ENCODE data around the gene KCNAB1.

Gene KCNAB1

DNA sequence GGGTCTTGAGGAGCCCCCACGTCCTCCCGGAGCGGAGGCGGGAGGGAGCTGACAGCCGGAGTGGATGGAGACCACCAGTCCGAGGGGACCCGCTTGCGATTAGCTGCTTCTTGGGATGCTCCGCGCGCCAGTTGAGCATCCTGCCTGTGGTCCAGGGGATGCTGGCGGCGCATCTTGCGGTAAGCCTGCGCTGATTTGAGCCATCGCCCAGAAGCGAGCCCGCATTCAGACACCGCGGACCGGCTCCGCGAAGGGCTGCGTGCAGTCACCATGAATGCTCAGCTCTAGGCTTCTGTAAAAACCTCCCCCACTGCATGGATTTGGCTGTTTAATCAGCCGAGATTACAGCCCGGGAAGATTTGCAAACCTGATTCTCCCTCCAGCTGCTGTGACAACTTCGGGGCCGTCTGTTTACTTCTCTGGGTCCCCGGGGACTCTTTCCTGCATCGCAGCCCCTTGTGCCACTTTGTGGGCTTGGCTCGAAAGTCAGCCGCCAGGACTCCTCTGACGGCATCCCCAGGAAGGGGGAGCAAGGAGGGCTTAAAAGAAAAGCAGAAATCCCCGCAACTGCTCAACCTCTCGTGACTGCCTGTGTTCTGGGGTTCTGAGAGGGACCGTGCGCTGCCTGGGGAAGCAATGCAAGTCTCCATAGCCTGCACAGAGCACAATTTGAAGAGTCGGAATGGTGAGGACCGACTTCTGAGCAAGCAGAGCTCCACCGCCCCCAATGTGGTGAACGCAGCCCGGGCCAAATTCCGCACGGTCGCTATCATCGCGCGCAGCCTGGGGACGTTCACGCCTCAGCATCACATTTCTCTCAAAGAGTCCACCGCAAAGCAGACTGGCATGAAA, 171.1 kb downstream of the KCNAB1 start:
- DNase-seq (ENCODE audit: low read depth, low spot score) = no peak
- H3K4me3 ChIP-seq (ENCODE audit: low read depth, low read length) = peak overlapping the region; percentile 26
- in situ Hi-C loops (cut with HindIII; ENCODE audit: low sequenced_read_pairs) = no loop called here
- TF ChIP-seq CTCF (IDR thresholded peaks at IDR 0.05; ENCODE audit: low read depth, low read length) = no peak

DNA sequence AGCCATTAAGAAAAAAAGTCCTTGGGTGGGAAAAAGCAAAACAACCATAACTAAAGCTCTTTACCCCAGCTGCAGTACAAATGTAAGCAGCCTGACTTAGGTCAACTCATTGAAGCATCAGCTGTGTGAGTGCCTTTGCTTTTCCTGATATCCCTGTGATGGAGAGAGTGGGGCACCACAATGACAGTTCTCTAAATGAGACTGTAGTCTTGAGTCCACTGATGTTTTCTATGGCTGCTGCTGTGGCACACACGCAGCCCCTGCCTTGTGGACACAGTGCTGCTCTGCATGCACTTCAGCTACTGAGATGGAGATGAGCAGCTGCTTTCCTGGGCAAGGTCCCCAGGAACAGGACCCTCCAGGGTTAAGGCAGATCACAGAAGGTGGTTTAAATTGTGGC, 173.2 kb downstream of the KCNAB1 start:
- no peak overlapping the region for H3K4me3 ChIP-seq (ENCODE audit: low read depth, low read length)
- no peak for DNase-seq (ENCODE audit: low read depth, low spot score)
- no peak for TF ChIP-seq CTCF (IDR thresholded peaks at IDR 0.05; ENCODE audit: low read depth, low read length)
- in situ Hi-C loops (cut with HindIII; ENCODE audit: low sequenced_read_pairs) = no loop called here

DNA sequence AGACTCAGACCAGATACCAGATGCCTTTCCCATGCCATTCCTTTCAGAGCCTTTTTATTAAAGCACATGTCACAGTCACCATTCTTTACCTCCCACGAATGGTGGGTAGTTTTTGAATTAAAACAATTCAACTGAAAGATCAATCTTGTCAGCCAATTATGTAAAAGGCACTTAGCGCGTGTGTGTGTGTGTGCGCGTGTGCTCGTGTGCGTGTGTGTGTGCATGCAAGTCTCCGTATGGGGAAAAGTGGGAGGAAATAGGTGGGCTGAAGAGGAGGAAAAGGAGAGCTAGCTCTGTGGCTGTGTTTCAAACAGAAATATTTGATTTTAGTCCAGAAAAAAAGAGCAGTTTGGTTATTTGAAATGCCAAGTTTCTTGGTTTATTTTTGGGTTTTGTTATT, 177.2 kb downstream of the KCNAB1 start:
- no peak overlapping the region for H3K4me3 ChIP-seq (ENCODE audit: low read depth, low read length)
- no peak for TF ChIP-seq CTCF (IDR thresholded peaks at IDR 0.05; ENCODE audit: low read depth, low read length)
- in situ Hi-C loops (cut with HindIII; ENCODE audit: low sequenced_read_pairs) = no loop called here
- no peak for DNase-seq (ENCODE audit: low read depth, low spot score)

DNA sequence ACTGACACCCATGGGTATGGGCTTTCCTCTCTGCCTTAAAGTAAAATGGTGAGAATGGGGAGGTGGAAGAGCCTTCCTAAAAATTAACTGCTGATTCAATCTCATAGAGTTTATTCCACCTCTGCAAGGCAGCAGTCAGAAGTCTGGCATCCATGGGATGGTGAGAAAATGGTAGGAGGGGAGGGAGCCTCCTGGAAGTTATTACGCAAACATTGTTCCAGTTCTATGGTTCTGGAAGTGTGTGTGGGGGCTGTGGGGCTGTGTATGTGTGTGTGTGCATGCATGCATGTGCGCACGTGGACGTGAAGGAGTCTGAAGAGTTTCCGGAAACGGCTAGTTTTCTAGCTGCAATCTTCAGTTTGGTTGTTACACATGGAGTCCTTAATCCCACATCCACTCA, 177.6 kb downstream of the KCNAB1 start:
- DNase-seq (ENCODE audit: low read depth, low spot score) = no peak
- no peak for TF ChIP-seq CTCF (IDR thresholded peaks at IDR 0.05; ENCODE audit: low read depth, low read length)
- H3K4me3 ChIP-seq (ENCODE audit: low read depth, low read length) = no peak overlapping the region
- in situ Hi-C loops (cut with HindIII; ENCODE audit: low sequenced_read_pairs) = no loop called here

- DNase-seq (ENCODE audit: low read depth, low spot score) = no peak
- in situ Hi-C loops (cut with HindIII; ENCODE audit: low sequenced_read_pairs) = no loop called here
- no peak for TF ChIP-seq CTCF (IDR thresholded peaks at IDR 0.05; ENCODE audit: low read depth, low read length)
These were observed 178.6 kb downstream of the KCNAB1 start for GRCh38 chr3:156298938-156299337.

GRCh38 chr3:156299569-156299968, 179.2 kb downstream of the KCNAB1 start:
- DNase-seq (ENCODE audit: low read depth, low spot score) = no peak
- TF ChIP-seq CTCF (IDR thresholded peaks at IDR 0.05; ENCODE audit: low read depth, low read length) = no peak
- H3K4me3 ChIP-seq (ENCODE audit: low read depth, low read length) = no peak overlapping the region
- in situ Hi-C loops (cut with HindIII; ENCODE audit: low sequenced_read_pairs) = no loop called here

More at GRCh38 chr3:156298938-156299337, 178.6 kb downstream of the KCNAB1 start:
- H3K4me3 ChIP-seq (ENCODE audit: low read depth, low read length) = no peak overlapping the region
